Stimulated activated CD4-positive, alpha-beta T cell treated with anti-CD3 and anti-CD28 coated beads, TNF-alpha, amount 100 ng/mL, for 24 hours (primary cell): ENCODE results near the gene SNX10.

Source experiments
- DNase-seq, 3 experiments: peaks; one replicate each; pipeline ENCODE4 v3.0.0-alpha.2; 2020; ENCODE audit warnings: low read depth in 3 of 3

SNX10 gene

DNA sequence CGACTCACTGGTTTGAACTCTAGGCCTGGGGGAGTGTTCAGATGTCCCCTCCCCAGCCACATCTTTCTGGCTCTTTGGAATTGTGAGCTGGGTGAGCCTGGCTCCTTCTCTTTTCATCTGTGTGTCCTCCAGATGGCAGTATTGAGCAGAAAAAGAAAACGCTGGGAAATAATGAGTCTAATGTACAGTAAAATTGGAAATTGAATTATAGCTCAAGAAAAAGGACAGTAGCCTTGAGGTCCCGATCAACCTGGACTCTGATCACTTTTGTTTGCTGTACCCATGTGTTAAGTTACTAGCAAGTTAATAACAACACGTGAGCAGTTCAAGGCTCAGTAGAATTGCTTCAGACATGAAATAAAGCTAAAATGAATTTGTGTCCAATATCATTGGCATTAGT is 77.9 kb downstream of the SNX10 start:
- DNase-seq, result no peak

DNA sequence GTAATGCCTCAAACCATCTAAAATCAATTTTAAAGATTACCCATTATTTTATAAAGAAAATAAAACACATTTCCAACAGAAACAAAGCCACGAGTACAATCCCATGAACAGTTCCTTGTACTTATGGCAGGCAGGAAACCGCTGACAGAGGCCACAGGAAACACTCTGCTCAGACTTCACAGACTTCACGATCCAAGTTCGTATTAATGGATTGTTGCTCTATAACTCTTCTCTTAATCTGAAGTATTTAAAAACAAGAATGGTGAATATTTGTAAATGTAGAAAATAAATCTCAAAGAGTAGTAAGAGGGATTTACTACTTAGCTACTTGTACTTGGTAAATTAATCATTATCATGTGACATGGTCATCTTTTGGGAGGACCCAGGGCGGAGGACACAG is 78.3 kb downstream of the SNX10 start:
- no peak for DNase-seq

DNA sequence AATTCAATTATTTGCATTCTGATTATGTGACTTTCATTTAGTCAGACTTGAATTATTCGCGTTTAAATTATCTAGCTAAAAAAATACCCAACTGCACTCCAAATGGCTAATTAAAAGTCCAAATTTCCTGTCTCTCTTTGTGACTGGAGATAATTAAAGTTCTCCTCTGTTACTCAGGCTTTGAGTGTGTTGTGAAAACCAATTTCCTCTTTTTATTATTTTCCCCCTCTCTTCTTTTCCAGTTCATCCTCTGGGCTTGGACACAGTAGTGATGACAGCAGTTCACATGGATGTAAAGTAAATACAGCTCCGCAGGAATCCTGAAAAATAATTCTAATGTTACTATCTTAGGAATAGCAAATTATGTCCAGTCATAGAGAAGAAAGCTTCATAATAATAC is 80.6 kb downstream of the SNX10 start:
- no peak for DNase-seq

DNA sequence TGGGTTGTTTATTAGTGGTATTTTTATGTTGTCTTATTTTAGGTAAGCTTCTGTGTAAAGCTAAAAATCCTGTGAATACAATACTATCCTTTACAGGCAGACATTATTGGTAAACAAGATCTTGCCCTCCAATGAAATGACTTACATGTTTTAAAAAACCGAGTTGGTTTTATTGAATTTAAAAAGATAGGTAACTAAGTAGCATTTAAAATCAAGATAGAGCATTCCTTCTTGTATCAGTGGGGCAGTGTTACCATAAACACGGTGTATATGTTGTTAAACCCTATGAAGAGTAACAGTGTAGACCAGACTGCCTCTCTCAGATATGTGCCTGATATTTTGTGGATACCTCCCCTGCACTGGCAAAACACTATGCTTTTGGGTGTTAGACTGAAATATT is 81.0 kb downstream of the SNX10 start:
- DNase-seq, result no peak

DNA sequence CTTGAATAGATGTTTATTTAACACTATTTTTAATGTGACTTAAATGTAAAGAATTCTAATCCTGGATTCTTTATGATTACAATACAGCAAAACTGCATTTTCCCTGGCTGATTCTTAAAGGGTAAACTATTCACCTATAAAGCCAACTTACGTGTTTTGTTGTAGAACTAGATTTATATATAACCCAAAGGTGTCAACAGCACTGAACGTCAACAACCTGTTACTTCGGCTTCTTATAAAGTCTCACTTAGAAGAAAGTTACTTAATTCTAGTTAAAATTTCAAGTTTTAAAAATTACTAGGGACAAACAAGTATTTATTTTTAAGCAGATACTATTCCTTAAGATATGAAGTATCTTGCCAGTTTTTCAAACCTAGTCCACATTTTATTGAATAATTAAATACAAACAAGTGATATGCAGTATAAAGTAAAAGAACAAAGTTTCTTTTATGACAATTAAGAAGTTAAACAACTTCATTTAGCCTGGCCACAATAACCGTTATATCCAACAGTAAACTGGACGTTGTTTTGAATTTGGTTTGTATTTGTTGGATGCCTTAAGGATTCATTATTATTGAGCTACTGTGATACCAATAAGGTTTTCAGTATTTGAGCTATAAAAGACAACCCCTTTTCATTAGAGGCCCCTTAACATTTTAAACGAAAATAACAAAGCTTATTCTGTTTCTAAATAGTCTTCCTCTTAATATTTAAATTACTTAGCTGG is 83.1 kb downstream of the SNX10 start:
- no peak for DNase-seq

DNA sequence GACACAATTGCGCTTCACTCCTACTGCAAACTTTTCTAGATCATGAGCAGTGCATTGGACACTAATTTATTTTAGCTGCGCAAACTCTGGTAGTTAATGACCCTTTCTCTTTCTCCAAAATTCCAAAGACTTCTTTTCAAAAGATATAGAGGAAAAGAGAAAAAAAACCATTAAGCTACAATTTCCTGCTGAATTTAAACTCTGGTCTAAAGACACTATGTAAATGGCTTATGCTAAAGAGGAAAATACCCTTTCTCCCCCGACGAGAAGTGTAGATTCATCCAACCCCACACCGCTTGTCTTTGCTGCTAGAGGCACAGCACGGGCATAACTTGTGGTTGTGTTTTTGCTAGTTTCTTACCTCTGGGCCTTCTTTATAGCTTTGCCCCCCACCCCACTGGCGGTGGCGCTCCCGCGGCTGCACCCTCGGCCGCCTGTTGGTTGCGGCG is 84.1 kb downstream of the SNX10 start:
- no peak for DNase-seq

DNA sequence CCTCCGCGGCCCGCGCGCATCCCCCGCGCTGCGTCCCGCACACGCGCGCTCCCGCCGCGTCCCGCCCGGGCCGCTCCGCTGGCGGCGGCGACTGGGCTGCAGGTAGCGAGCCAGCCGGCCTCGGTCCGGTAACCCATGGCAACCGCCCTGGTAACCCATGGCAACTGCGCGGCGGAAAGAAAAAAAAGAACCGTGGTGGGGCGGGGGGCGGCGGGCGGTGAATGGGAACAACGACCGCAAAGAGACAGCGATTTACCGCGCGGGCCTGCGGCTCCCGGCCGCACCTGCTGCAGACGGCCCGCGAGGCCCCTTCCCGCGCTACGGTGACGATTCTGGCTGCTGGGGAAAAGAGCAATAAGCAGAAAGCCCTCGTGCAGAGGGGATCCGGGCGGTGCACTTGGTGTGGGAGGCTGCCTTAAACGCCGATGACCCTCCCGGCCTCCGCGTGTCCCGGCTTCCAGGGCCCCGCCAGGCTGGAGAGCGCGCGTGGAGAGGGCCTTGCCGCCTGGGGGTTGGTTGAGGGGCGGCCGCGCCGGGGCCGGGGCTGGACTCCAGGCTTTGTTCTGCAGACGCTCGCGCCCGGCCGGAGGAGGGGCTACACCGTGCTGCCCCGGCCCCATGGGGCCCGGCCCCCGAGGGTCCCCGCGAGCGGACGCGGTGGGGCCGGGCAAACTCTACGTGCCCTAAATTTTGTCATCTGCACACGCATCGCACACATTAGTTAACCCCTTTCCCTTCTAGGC is 84.7 kb downstream of the SNX10 start:
- peak in 2 of 3 experiments; percentile 5 to 42 for DNase-seq

DNA sequence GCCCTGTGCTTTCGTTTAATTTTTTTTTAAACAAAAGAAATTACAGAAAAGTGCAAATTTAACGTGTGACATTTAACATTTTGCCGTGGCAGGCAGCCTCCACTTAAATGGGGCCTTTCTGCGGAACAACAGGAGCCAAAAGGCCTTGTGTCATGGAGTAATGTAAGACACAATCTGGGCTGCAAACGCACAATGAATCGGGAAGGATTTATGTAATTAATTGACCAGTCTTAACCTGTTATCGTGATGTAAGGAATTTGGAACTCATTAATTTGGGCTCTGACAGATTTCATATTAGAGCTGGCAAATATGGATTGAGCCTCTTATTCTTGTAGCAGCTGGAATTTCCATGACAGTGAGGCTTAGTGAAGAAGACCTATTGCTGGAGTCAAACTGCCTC is 86.4 kb downstream of the SNX10 start:
- no peak for DNase-seq

DNA sequence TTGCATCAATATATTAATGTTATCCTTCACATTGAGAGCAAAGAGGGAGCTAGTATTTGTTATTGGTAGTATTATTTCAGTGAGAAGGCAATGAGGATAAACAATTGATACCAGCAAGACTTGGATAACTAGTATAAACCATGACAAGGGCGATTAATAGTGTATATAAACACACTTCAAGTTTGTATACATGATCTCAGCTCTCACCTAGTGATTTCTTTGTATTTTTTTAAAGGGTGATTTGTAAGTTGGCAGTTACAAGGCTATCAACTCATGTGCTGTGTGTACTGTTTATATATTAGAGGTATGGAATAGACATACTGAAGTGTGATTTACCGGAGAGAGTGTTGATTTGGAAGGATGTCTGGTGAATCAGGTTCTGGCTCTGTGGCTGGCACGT is 88.0 kb downstream of the SNX10 start:
- DNase-seq, result no peak

DNA sequence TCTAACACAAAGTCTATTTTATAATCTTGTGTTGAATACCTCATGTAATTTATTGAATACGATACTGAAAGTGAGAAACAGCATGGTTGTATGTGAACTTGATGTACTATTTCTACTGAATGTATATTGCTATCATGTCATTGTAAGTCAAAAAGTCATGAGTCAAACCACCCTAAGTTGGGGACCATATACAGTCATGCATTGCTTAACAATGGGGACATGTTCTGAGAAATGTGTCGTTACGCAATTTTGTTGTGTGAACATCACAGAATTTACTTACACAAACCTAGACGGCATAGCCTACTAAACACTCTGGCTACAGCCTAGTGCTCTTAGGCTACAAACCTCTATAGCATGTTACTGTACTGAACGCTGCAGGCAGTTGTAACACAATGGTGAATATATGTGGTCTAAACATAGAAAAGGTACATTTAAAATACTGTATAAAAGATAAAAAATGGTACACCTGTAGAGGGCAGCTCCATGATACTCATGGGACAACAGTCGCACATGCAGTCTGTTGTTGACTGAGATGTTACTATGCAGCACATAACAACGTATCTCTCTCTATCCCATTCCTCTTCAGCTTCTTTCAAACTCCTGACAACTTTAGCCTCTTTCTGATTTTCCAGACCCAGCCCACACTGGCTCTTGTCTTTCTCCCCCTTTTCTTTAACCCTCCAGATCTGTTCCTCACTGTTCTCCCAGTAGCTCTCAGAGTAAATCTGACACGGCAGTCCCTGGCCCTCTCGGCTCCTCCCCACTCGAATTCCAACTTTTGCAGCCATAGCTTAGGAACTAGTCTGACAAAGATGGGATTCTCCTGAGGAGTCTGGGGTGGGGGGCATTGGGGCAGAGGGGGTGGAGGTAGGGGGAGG is 90.1 kb downstream of the SNX10 start:
- no peak for DNase-seq

DNA sequence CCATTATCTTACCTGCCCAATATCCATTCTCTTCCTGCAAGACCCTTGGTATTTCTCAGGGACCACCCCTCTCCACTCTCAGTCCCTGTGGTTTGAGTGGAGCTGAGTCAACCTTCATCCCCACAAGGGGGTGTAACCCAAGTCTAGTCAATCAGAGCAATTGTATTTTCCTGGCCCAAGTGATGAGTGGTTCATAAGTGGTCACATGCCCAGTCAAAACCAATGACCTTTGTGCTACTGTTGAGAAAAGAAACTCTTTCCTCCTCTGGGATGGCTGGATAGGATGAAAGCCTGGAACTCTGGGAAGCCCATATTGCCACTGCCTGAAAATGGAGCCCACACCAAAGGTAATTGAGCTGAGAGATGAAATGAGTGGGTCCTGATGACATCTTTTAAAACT is 93.6 kb downstream of the SNX10 start:
- DNase-seq, result no peak

DNA sequence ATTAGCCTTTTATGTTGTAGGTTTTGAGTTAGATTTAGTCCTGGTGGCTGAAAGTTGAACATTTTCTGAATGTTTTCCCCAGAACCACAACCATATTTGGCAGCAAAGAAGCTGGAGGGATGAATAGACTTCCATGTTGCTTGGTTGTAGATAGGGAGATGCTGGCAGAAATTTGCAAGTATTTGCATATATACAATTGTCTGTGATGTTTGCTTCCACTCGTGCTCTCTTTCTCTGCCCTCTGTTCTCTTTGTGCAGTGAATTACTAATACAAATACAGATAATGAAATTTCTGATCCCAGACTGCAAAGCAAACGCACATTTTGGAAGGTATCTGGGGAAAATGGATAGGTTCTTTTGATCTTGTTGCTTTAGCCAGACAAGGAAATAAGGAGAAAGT is 96.1 kb downstream of the SNX10 start:
- no peak for DNase-seq

DNA sequence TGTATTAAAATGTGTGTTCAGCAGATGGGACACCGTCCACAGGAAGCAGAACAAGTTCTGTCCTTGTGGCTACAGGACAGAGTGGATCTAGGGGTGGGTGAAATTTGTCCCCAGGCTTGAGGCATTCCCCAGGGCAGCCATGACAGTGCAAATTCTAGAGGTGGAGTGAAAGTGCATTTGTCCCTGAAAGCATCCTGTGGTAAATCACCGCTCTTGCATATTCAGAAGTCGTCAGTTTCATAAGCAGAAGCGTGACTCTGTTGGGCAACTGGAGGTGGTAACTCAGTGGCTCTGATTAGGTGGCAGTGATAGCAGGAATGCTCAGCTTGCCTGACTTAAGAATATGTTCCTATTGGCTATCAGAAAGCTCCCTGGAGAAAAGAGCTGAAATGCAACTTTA is 96.6 kb downstream of the SNX10 start:
- DNase-seq, result no peak

DNA sequence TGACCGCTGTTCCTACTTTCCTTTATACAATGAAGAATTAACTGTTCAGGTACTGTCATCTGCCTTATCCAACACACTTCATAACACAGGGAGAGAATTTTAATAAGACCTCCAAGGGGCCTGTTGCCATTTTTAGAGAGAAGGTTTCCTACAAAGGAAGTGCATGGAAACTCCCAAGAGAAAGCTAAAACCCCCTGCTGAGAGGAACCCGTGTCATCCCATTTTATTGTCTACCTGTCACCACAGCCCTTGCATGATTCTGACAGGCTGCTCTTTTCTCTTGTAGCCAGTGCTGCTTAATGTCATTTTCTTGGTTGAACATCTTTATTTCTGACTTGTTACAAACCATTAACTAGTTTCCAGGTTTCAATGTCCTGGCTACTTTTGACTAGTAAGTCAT is 98.4 kb downstream of the SNX10 start:
- no peak for DNase-seq

DNA sequence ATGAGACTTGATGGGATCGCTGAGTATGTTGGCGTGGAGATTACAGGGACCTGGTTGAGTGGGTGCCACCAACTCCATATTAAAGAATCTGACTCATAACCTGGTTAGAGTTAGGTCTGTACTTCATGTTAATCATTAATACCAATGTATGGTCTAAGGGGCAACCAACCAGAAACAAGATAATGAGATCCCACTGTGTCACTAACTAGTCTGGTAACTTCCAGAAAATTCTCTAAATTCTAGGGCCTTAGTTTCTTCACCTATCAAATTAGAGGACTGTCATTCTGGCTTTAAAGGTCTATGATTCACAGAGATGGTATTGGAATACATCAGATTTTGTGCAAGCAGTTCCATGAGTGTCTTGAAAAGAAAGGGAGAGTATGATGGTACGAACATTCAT is 102.2 kb downstream of the SNX10 start:
- no peak for DNase-seq

DNA sequence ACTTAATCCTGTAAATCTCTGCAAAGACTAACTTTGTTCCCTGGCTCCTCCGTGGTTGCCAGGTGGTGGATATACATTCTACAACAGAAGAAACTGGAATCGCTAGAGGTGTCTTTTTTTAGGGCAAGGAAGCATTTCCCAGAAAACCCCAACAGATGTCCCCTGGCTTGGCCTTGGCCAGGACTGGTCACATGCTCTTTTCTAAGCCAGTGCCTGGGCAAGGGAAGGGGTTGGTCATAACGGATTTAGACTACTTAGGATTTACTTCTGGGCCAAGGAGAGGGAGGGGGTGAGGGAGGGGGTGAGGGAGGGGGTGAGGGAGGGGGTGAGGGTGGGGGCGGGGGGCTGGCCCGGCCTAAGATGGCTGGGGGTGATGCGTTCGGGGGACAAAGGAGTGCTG is 105.7 kb downstream of the SNX10 start:
- DNase-seq, result no peak

DNA sequence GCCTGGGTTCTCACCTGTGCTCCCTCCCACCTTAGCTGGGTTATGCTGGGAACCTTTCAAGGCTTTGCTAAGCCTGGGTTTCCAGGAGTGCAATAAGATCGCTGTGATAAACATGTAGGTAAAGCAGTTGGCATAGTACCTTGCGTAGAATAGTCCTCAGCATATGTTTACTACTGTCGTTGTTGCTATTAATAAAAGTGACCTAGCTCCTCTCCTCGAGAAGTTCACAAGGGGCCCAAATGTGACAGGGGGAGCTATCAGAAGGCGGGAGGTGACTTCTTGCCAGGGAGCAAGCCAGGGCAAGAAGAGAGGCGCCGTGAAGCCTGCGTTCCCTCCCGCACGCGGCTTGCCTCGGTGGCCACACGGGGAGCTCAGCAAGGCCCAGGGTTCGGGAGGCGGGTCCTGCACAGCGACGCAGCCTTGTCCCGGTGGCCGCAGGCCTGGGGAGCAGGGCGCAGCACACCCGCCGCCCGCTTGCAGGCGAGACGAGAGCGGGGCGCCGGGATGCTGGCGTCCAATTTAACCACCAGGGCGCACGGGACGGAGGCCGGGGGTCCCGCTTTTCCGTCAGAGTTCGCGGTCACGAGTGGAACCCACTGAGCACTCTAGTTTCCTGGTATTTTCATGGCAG is 106.2 kb downstream of the SNX10 start:
- DNase-seq, result peak in 1 of 3 experiments; percentile 28

DNA sequence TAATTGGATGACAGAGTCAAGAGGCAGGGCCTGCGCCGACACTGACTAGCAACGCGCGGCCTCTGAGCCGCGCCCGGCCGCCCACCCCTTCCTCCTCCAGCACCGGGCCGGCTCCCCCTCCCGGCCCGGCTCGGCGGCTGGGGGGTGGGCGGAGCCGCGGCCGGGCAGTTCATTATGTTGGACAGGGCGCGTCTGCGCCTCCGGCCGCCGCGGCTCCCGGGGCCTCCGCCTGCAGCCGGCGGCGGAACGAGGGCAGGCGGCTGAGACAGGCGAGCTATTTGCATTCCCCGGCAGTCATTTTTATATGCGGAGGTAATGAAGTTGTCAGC is 106.7 kb downstream of the SNX10 start:
- DNase-seq, result peak in 1 of 3 experiments; percentile 42

DNA sequence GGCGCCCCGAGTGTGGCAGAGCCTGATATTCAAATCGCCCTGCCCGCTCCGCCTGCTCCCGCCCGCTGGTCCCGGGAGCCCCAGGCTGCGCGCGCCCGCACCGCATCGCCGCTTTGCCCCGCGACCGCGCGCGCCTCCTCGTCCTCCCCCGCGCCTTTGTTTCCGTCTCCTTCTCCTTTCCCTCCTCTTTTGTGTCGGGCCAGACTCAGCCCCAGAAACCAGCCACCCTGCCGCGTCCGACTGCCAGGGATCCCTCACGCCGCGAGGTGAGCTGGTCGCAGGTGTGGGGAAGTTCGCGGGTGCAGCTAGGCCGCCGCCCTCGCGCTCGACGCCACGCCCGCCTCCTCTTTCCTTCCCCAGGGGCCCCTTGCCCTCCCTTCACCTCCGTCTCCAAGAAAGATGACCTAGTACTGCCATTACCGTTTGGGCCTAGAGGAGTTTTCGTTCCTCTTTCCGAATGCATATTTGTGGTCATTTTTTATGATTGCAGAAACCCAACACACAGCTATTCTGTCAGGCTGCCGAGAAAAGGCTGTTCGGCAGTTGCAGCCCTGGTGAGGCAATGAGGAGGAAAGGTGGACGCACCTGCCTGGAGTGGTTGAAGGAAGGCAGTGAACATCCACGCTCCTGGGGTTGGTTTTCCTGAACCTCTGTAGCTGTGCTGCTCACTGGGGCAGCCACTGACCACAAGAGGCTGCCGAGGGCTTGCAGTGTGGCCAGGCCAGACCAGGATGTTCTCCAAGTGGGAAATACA is 107.3 kb downstream of the SNX10 start:
- peak in 1 of 3 experiments; percentile 28 for DNase-seq

DNA sequence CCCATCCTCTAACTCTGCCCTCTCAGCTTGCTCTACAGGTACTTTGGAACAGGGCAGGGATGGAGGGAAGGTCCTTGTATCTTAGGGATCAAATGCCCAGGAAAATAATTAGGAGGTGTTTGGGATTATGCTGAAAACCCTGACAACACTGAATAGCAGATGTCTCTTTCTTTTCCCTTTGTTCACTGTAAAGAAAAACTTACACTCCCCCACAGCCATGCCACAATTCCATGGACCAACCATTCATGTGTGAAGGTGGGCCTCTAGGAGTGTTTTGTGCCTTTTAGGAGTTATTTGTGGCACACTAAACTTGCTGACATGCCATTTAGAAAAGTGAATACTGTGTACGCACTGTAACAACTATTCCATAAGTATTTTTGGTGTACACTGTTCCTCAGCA is 108.1 kb downstream of the SNX10 start:
- DNase-seq, result no peak

DNA sequence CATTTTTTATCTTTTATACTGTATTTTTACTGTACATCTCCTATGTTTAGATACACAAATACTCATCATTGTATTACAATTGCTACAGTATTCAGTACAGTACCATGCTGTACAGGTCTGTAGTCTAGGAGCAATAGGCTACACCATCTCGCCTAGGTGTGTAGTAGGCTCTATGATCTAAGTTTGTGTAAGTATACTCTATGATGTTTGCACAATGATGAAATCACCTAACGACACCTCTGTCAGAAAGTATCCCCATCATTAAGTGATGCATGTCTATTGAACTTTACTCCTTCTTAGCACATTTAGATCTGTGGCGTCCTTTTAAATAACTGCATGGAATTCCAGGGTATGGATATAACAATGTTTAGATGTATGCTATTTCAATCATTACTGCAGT is 112.0 kb downstream of the SNX10 start:
- no peak for DNase-seq
